ENCODE measurements around the gene ADRB1. TPM values are rescaled to one million over a fixed set of nuclear protein-coding genes. Genes with fewer than 3 reads are reported as not detected.

The ADRB1 gene
- total RNA-seq, 1 donor from 2014 or later: 35.0 TPM

- TF ChIP-seq, protein P1, sequence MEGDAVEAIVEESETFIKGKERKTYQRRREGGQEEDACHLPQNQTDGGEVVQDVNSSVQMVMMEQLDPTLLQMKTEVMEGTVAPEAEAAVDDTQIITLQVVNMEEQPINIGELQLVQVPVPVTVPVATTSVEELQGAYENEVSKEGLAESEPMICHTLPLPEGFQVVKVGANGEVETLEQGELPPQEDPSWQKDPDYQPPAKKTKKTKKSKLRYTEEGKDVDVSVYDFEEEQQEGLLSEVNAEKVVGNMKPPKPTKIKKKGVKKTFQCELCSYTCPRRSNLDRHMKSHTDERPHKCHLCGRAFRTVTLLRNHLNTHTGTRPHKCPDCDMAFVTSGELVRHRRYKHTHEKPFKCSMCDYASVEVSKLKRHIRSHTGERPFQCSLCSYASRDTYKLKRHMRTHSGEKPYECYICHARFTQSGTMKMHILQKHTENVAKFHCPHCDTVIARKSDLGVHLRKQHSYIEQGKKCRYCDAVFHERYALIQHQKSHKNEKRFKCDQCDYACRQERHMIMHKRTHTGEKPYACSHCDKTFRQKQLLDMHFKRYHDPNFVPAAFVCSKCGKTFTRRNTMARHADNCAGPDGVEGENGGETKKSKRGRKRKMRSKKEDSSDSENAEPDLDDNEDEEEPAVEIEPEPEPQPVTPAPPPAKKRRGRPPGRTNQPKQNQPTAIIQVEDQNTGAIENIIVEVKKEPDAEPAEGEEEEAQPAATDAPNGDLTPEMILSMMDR (IDR thresholded peaks at IDR 0.05; ENCODE audit: borderline replicate concordance): no peak
- intact Hi-C loops (cut with micrococcal nuclease): no loop called here
- Histone ChIP-seq H3K27me3 (ENCODE audit: low read depth) (no peaks in the 10 kb centered on the region), H3K9me3 (replicated peaks) (no peaks in the 10 kb centered on the region), H3K4me1 (peaks cover 33% of the 10 kb centered on the region), H3K36me3 (no peaks in the 10 kb centered on the region), H3K4me3 (no peak overlapping the region), H3K27ac (replicated peaks) (peak overlapping the region; percentile 3)
- no peak for DNase-seq
Measured at GRCh38 chr10:114038819-114039218, 4.8 kb upstream of the ADRB1 start.

DNA sequence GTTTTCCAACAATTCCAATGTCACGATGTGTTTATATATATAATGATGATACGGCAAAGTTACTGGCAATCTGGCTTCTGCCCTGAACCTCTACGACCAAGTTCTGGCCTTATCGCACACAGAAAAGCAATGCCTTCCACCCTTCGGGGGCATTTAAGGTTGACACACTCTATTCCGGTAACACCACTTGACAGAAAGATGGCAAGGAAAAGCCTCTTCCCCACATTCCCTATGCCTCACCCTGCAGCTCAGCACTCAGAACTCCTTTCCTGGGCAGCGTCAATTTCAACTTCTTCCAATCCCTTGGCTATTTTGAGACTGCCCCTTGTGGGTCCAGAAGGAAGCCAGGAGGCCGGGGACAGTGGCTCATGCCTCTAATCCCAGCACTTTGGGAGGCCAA is 2.5 kb upstream of the ADRB1 start:
- Histone ChIP-seq H3K4me1 (peaks cover 45% of the 10 kb centered on the region), H3K9me3 (replicated peaks) (no peaks in the 10 kb centered on the region), H3K36me3 (no peaks in the 10 kb centered on the region), H3K27me3 (ENCODE audit: low read depth) (peaks cover 8% of the 10 kb centered on the region), H3K27ac (replicated peaks) (peak overlapping the region; percentile 95), H3K4me3 (peak overlapping the region; percentile 77)
- TF ChIP-seq, protein P1 (IDR thresholded peaks at IDR 0.05; ENCODE audit: borderline replicate concordance): no peak
- DNase-seq: no peak
- intact Hi-C loops (cut with micrococcal nuclease): no loop called here

GRCh38 chr10:114042895-114043531 is 653 bp upstream of the ADRB1 start:
- Histone ChIP-seq H3K27ac (replicated peaks) (peak overlapping the region; percentile 95), H3K36me3 (no peaks in the 10 kb centered on the region), H3K27me3 (ENCODE audit: low read depth) (peaks cover 8% of the 10 kb centered on the region), H3K4me3 (peak overlapping the region; percentile 77), H3K9me3 (replicated peaks) (no peaks in the 10 kb centered on the region), H3K4me1 (peaks cover 48% of the 10 kb centered on the region)
- intact Hi-C loops (cut with micrococcal nuclease): no loop called here
- TF ChIP-seq, protein P1 (IDR thresholded peaks at IDR 0.05; ENCODE audit: borderline replicate concordance): no peak
- peak; percentile 64 for DNase-seq

GRCh38 chr10:114044247-114045135 is 825 bp downstream of the ADRB1 start:
- H3K9me3 ChIP-seq (replicated peaks): no peaks in the 10 kb centered on the region
- peaks cover 8% of the 10 kb centered on the region for H3K27me3 ChIP-seq (ENCODE audit: low read depth)
- peaks cover 47% of the 10 kb centered on the region for H3K4me1 ChIP-seq
- H3K27ac ChIP-seq (replicated peaks): peak overlapping the region; percentile 95
- intact Hi-C loops (cut with micrococcal nuclease): no loop called here
- H3K36me3 ChIP-seq: no peaks in the 10 kb centered on the region
- TF ChIP-seq, protein P1 (IDR thresholded peaks at IDR 0.05; ENCODE audit: borderline replicate concordance): no peak
- peak overlapping the region; percentile 77 for H3K4me3 ChIP-seq
- peak; percentile 45 for DNase-seq

GRCh38 chr10:114045136-114046086 is 1.7 kb downstream of the ADRB1 start:
- Histone ChIP-seq H3K27me3 (ENCODE audit: low read depth) (peaks cover 8% of the 10 kb centered on the region), H3K27ac (replicated peaks) (peak overlapping the region; percentile 95), H3K9me3 (replicated peaks) (no peaks in the 10 kb centered on the region), H3K36me3 (no peaks in the 10 kb centered on the region), H3K4me1 (peaks cover 45% of the 10 kb centered on the region), H3K4me3 (peak overlapping the region; percentile 77)
- peak; percentile 46 for DNase-seq
- intact Hi-C loops (cut with micrococcal nuclease): no loop called here
- TF ChIP-seq, protein P1 (IDR thresholded peaks at IDR 0.05; ENCODE audit: borderline replicate concordance): no peak
